Activated CD4-positive, alpha-beta memory T cell treated with anti-CD3 and anti-CD28 coated beads for 36 hours (primary cell): ENCODE data around the gene COL9A3. TPM values are rescaled to one million over a fixed set of nuclear protein-coding genes. Genes with fewer than 3 reads are reported as not detected.

ENCODE experiments used
- CTCF ChIA-PET: fragments of 350-600 bp; sonication (Branson Sonifier 250); formaldehyde crosslinking; loops from one replicate; lab custom pipeline; 2021; ENCODE audit warnings: antibody characterized with exemption, inconsistent platforms; lab: Charles Lee
- POLR2A ChIA-PET: fragments of 350-600 bp; sonication (Branson Sonifier 250); formaldehyde crosslinking; loops from one replicate; lab custom pipeline; 2021; ENCODE audit warnings: antibody characterized with exemption; lab: Charles Lee
- DNase-seq: peaks from one replicate; pipeline ENCODE4 v3.0.0-alpha.2; 2020
- H3K27ac Mint-ChIP-seq: one replicate; pipeline ENCODE4 v1.8.0; 2021; ENCODE audit warnings: mixed read lengths
- H3K27me3 Mint-ChIP-seq: one replicate; pipeline ENCODE4 v1.8.0; 2021; ENCODE audit warnings: mixed read lengths
- H3K36me3 Mint-ChIP-seq: one replicate; pipeline ENCODE4 v1.8.0; 2021; ENCODE audit warnings: mixed read lengths
- H3K4me1 Mint-ChIP-seq: one replicate; pipeline ENCODE4 v1.8.0; 2021; ENCODE audit warnings: low read depth, mixed read lengths
- H3K4me3 Mint-ChIP-seq: one replicate; pipeline ENCODE4 v1.8.0; 2021; ENCODE audit warnings: mild to moderate bottlenecking, mixed read lengths
- H3K9me3 Mint-ChIP-seq: one replicate; pipeline ENCODE4 v1.8.0; 2021; ENCODE audit warnings: mixed read lengths
- intact Hi-C: fragments of 100-400 bp; cut with micrococcal nuclease; formaldehyde crosslinking; loops from one replicate; pipeline ENCODE4 v1.15.1; 2023
- total RNA-seq, 2 experiments: library from RNA; stranded (reverse); gene quantifications; one replicate each; pipeline ENCODE4 v1.2.3, GENCODE V29; 2021

Gene COL9A3
- total RNA-seq, 2 experiments from 2014 or later, result not detected

GRCh38 chr20:62782149-62782892 lies 34.5 kb upstream of the COL9A3 start:
- POLR2A ChIA-PET, result interaction anchor here (0.6 kb wide), 1 partner anchor 48 kb away, joined by 3 read pairs; no protein-coding TSS in a partner anchor
- CTCF ChIA-PET, result interaction anchor here (1.0 kb wide), 1 partner anchor 9 kb away, joined by 5 read pairs; no protein-coding TSS in a partner anchor
- Mint-ChIP-seq H3K4me1 (peaks cover 5% of the 10 kb centered on the region), H3K9me3 (no peaks in the 10 kb centered on the region), H3K27ac (no peak overlapping the region), H3K27me3 (no peaks in the 10 kb centered on the region), H3K4me3 (no peak overlapping the region), H3K36me3 (no peaks in the 10 kb centered on the region)
- DNase-seq, result no peak
- intact Hi-C loops, result no loop called here

GRCh38 chr20:62782893-62783278 lies 34.0 kb upstream of the COL9A3 start:
- Mint-ChIP-seq H3K4me1 (peaks cover 7% of the 10 kb centered on the region), H3K36me3 (no peaks in the 10 kb centered on the region), H3K9me3 (no peaks in the 10 kb centered on the region), H3K27ac (no peak overlapping the region), H3K4me3 (no peak overlapping the region), H3K27me3 (no peaks in the 10 kb centered on the region)
- ChIA-PET POLR2A (interaction anchor here (0.6 kb wide), 1 partner anchor 49 kb away, joined by 3 read pairs; no protein-coding TSS in a partner anchor), CTCF (interaction anchor here (1.0 kb wide), 1 partner anchor 9 kb away, joined by 5 read pairs; no protein-coding TSS in a partner anchor)
- DNase-seq, result no peak
- intact Hi-C loops, result no loop called here

- no peaks in the 10 kb centered on the region for H3K9me3 Mint-ChIP-seq
- CTCF ChIA-PET, result no interaction called here
- intact Hi-C loops, result no loop called here
These were observed 32.4 kb upstream of the COL9A3 start for GRCh38 chr20:62784497-62784896.

GRCh38 chr20:62785393-62785792 lies 31.5 kb upstream of the COL9A3 start:
- CTCF ChIA-PET, result no interaction called here
- H3K4me3 Mint-ChIP-seq, result no peak overlapping the region
- H3K27me3 Mint-ChIP-seq, result no peaks in the 10 kb centered on the region
- no peaks in the 10 kb centered on the region for H3K36me3 Mint-ChIP-seq
- no peak for DNase-seq
- H3K4me1 Mint-ChIP-seq, result peaks cover 7% of the 10 kb centered on the region
- intact Hi-C loops, result no loop called here
- H3K9me3 Mint-ChIP-seq, result no peaks in the 10 kb centered on the region
- POLR2A ChIA-PET, result no interaction called here
- H3K27ac Mint-ChIP-seq, result no peak overlapping the region

More at GRCh38 chr20:62784497-62784896, 32.4 kb upstream of the COL9A3 start:
- no peak overlapping the region for H3K27ac Mint-ChIP-seq
- no peaks in the 10 kb centered on the region for H3K27me3 Mint-ChIP-seq
- DNase-seq, result no peak
- POLR2A ChIA-PET, result no interaction called here
- H3K36me3 Mint-ChIP-seq, result no peaks in the 10 kb centered on the region
- H3K4me1 Mint-ChIP-seq, result peaks cover 7% of the 10 kb centered on the region
- H3K4me3 Mint-ChIP-seq, result no peak overlapping the region

- H3K9me3 Mint-ChIP-seq, result no peaks in the 10 kb centered on the region
- CTCF ChIA-PET, result interaction anchor here (0.6 kb wide), 1 partner anchor 22 kb away, joined by 3 read pairs; no protein-coding TSS in a partner anchor
- H3K4me3 Mint-ChIP-seq, result no peak overlapping the region
- DNase-seq, result no peak
- POLR2A ChIA-PET, result no interaction called here
- H3K27me3 Mint-ChIP-seq, result no peaks in the 10 kb centered on the region
- intact Hi-C loops, result no loop called here
- H3K27ac Mint-ChIP-seq, result no peak overlapping the region
- H3K4me1 Mint-ChIP-seq, result peaks cover 8% of the 10 kb centered on the region
- no peaks in the 10 kb centered on the region for H3K36me3 Mint-ChIP-seq
These were observed 30.7 kb upstream of the COL9A3 start for GRCh38 chr20:62786157-62786556.

- Mint-ChIP-seq H3K36me3 (no peaks in the 10 kb centered on the region), H3K4me3 (no peak overlapping the region), H3K4me1 (peaks cover 13% of the 10 kb centered on the region), H3K27me3 (no peaks in the 10 kb centered on the region), H3K9me3 (no peaks in the 10 kb centered on the region), H3K27ac (no peak overlapping the region)
- ChIA-PET CTCF (no interaction called here), POLR2A (no interaction called here)
- intact Hi-C loops, result no loop called here
- DNase-seq, result no peak
These were observed 29.5 kb upstream of the COL9A3 start for GRCh38 chr20:62787321-62787720.

GRCh38 chr20:62787866-62788265 lies 29.0 kb upstream of the COL9A3 start:
- no peaks in the 10 kb centered on the region for H3K36me3 Mint-ChIP-seq
- no peak overlapping the region for H3K4me3 Mint-ChIP-seq
- no peaks in the 10 kb centered on the region for H3K27me3 Mint-ChIP-seq
- no peak overlapping the region for H3K27ac Mint-ChIP-seq
- no peak for DNase-seq
- CTCF ChIA-PET, result interaction anchor here (1.3 kb wide), 1 partner anchor 288 kb away, joined by 9 read pairs; no protein-coding TSS in a partner anchor
- H3K4me1 Mint-ChIP-seq, result peaks cover 13% of the 10 kb centered on the region
- intact Hi-C loops, result no loop called here
- POLR2A ChIA-PET, result no interaction called here
- no peaks in the 10 kb centered on the region for H3K9me3 Mint-ChIP-seq

GRCh38 chr20:62788607-62789006 lies 28.2 kb upstream of the COL9A3 start:
- Mint-ChIP-seq H3K4me3 (no peak overlapping the region), H3K36me3 (no peaks in the 10 kb centered on the region), H3K27me3 (no peaks in the 10 kb centered on the region), H3K4me1 (peaks cover 18% of the 10 kb centered on the region), H3K9me3 (no peaks in the 10 kb centered on the region), H3K27ac (no peak overlapping the region)
- intact Hi-C loops, result no loop called here
- POLR2A ChIA-PET, result interaction anchor here (0.6 kb wide), 1 partner anchor 175 kb away, joined by 3 read pairs; no protein-coding TSS in a partner anchor
- DNase-seq, result no peak
- CTCF ChIA-PET, result interaction anchor here (0.6 to 1.5 kb wide), 4 partner anchors 15 to 289 kb away, joined by 3 to 9 read pairs (median 6); no protein-coding TSS in a partner anchor

- H3K27ac Mint-ChIP-seq, result no peak overlapping the region
- ChIA-PET CTCF (interaction anchor here (1.1 to 4.0 kb wide), 10 partner anchors 15 to 380 kb away, joined by 3 to 22 read pairs (median 6); partner anchors contain the start of genes OGFR and SLCO4A1), POLR2A (no interaction called here)
- intact Hi-C loops, result no loop called here
- H3K4me3 Mint-ChIP-seq, result no peak overlapping the region
- no peaks in the 10 kb centered on the region for H3K27me3 Mint-ChIP-seq
- DNase-seq, result no peak
- no peaks in the 10 kb centered on the region for H3K9me3 Mint-ChIP-seq
- no peaks in the 10 kb centered on the region for H3K36me3 Mint-ChIP-seq
- H3K4me1 Mint-ChIP-seq, result peaks cover 24% of the 10 kb centered on the region
These were observed 26.8 kb upstream of the COL9A3 start for GRCh38 chr20:62790075-62790474.

- H3K9me3 Mint-ChIP-seq, result no peaks in the 10 kb centered on the region
- peak; percentile 87 for DNase-seq
- CTCF ChIA-PET, result interaction anchor here (0.6 to 4.0 kb wide), 45 partner anchors 9 to 423 kb away, joined by 3 to 22 read pairs (median 5); partner anchors contain the start of genes OGFR, SLCO4A1 and TCFL5
- peaks cover 26% of the 10 kb centered on the region for H3K4me1 Mint-ChIP-seq
- H3K27ac Mint-ChIP-seq, result no peak overlapping the region
- no peak overlapping the region for H3K4me3 Mint-ChIP-seq
- POLR2A ChIA-PET, result no interaction called here
- no peaks in the 10 kb centered on the region for H3K27me3 Mint-ChIP-seq
- H3K36me3 Mint-ChIP-seq, result no peaks in the 10 kb centered on the region
- intact Hi-C loops, result loop anchor here (1.0 kb wide), 2 partner anchors 88 to 291 kb away; no protein-coding TSS in a partner anchor
These were observed 25.3 kb upstream of the COL9A3 start for GRCh38 chr20:62791301-62792181.

GRCh38 chr20:62792182-62792939 lies 24.5 kb upstream of the COL9A3 start:
- Mint-ChIP-seq H3K27ac (peak overlapping the region; percentile 8), H3K4me3 (no peak overlapping the region), H3K4me1 (peaks cover 27% of the 10 kb centered on the region), H3K27me3 (no peaks in the 10 kb centered on the region), H3K9me3 (no peaks in the 10 kb centered on the region), H3K36me3 (no peaks in the 10 kb centered on the region)
- intact Hi-C loops, result no loop called here
- CTCF ChIA-PET, result interaction anchor here (0.6 to 4.0 kb wide), 37 partner anchors 10 to 293 kb away, joined by 3 to 22 read pairs (median 6); partner anchors contain the start of genes OGFR and SLCO4A1
- POLR2A ChIA-PET, result no interaction called here
- DNase-seq, result no peak
